ENCODE results near the gene PDIA2.

Gene PDIA2

GRCh38 chr16:296276-296675, 13.3 kb downstream of the PDIA2 start:
- in situ Hi-C loops (cut with HindIII; ENCODE audit: low sequenced_read_pairs), result no loop called here

GRCh38 chr16:296806-297510, 14.0 kb downstream of the PDIA2 start:
- in situ Hi-C loops (cut with HindIII; ENCODE audit: low sequenced_read_pairs), result no loop called here

GRCh38 chr16:297832-298231, 14.9 kb downstream of the PDIA2 start:
- in situ Hi-C loops (cut with HindIII; ENCODE audit: low sequenced_read_pairs), result no loop called here

GRCh38 chr16:301235-301634, 18.3 kb downstream of the PDIA2 start:
- in situ Hi-C loops (cut with HindIII; ENCODE audit: low sequenced_read_pairs), result no loop called here

GRCh38 chr16:301950-302349, 19.0 kb downstream of the PDIA2 start:
- in situ Hi-C loops (cut with HindIII; ENCODE audit: low sequenced_read_pairs), result no loop called here

- in situ Hi-C loops (cut with HindIII; ENCODE audit: low sequenced_read_pairs), result no loop called here
Measured at GRCh38 chr16:303760-304505, 21.0 kb downstream of the PDIA2 start.

- in situ Hi-C loops (cut with HindIII; ENCODE audit: low sequenced_read_pairs), result no loop called here
Measured at GRCh38 chr16:305916-306626, 23.1 kb downstream of the PDIA2 start.

- in situ Hi-C loops (cut with HindIII; ENCODE audit: low sequenced_read_pairs), result no loop called here
Measured at GRCh38 chr16:306911-307370, 24.0 kb downstream of the PDIA2 start.

- in situ Hi-C loops (cut with HindIII; ENCODE audit: low sequenced_read_pairs), result no loop called here
Measured at GRCh38 chr16:307691-308312, 24.8 kb downstream of the PDIA2 start.

GRCh38 chr16:309476-309875, 26.5 kb downstream of the PDIA2 start:
- in situ Hi-C loops (cut with HindIII; ENCODE audit: low sequenced_read_pairs), result no loop called here

- in situ Hi-C loops (cut with HindIII; ENCODE audit: low sequenced_read_pairs), result no loop called here
Measured at GRCh38 chr16:311725-312124, 28.8 kb downstream of the PDIA2 start.

- in situ Hi-C loops (cut with HindIII; ENCODE audit: low sequenced_read_pairs), result no loop called here
Measured at GRCh38 chr16:314351-314750, 31.4 kb downstream of the PDIA2 start.

- in situ Hi-C loops (cut with HindIII; ENCODE audit: low sequenced_read_pairs), result no loop called here
Measured at GRCh38 chr16:314795-315299, 31.9 kb downstream of the PDIA2 start.

- in situ Hi-C loops (cut with HindIII; ENCODE audit: low sequenced_read_pairs), result no loop called here
Measured at GRCh38 chr16:316741-317464, 33.9 kb downstream of the PDIA2 start.

- in situ Hi-C loops (cut with HindIII; ENCODE audit: low sequenced_read_pairs), result no loop called here
Measured at GRCh38 chr16:317583-317982, 34.6 kb downstream of the PDIA2 start.

GRCh38 chr16:318628-319027, 35.7 kb downstream of the PDIA2 start:
- in situ Hi-C loops (cut with HindIII; ENCODE audit: low sequenced_read_pairs), result no loop called here

GRCh38 chr16:320206-320605, 37.2 kb downstream of the PDIA2 start:
- in situ Hi-C loops (cut with HindIII; ENCODE audit: low sequenced_read_pairs), result no loop called here

- in situ Hi-C loops (cut with HindIII; ENCODE audit: low sequenced_read_pairs), result no loop called here
Measured at GRCh38 chr16:321532-321931, 38.6 kb downstream of the PDIA2 start.

- in situ Hi-C loops (cut with HindIII; ENCODE audit: low sequenced_read_pairs), result no loop called here
Measured at GRCh38 chr16:322476-323143, 39.6 kb downstream of the PDIA2 start.

- in situ Hi-C loops (cut with HindIII; ENCODE audit: low sequenced_read_pairs), result no loop called here
Measured at GRCh38 chr16:324201-324450, 41.2 kb downstream of the PDIA2 start.

Measured in DLD1 (cell line).